ENCODE results near the gene FAT3.

DNA sequence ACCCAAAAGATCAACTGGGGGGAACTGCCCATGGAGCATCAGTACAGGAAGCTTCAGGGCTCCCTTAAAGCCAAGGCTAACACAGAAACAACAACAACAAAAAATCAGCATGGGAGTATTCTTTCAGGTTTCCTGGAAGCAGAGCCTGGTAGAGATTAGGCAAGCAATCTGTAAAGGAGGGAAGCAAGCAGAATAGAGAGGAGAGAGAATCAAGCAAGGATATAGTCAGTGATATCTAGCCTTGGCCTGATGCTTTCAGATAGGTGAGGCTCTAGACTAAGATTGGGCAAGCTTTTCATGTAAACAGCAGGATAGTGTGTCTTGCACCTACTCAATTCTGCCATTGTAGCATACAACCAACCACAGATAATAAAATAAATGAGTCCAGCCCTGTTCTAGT, 44.4 kb upstream of the FAT3 start:
- TF ChIP-seq, protein P1, sequence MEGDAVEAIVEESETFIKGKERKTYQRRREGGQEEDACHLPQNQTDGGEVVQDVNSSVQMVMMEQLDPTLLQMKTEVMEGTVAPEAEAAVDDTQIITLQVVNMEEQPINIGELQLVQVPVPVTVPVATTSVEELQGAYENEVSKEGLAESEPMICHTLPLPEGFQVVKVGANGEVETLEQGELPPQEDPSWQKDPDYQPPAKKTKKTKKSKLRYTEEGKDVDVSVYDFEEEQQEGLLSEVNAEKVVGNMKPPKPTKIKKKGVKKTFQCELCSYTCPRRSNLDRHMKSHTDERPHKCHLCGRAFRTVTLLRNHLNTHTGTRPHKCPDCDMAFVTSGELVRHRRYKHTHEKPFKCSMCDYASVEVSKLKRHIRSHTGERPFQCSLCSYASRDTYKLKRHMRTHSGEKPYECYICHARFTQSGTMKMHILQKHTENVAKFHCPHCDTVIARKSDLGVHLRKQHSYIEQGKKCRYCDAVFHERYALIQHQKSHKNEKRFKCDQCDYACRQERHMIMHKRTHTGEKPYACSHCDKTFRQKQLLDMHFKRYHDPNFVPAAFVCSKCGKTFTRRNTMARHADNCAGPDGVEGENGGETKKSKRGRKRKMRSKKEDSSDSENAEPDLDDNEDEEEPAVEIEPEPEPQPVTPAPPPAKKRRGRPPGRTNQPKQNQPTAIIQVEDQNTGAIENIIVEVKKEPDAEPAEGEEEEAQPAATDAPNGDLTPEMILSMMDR (IDR thresholded peaks at IDR 0.05; ENCODE audit: extremely low read depth in 1 of 2, insufficient read depth in 1 of 2, low read depth in 1 of 2, low read length in 2 of 2): no peak
- TF ChIP-seq, protein P2, sequence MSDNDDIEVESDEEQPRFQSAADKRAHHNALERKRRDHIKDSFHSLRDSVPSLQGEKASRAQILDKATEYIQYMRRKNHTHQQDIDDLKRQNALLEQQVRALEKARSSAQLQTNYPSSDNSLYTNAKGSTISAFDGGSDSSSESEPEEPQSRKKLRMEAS (IDR thresholded peaks at IDR 0.05; ENCODE audit: insufficient read depth, insufficient read length): no peak
- no peak for TF ChIP-seq POLR2AphosphoS5 (IDR thresholded peaks at IDR 0.05; ENCODE audit: insufficient read depth, low read depth, low read length)
- TF ChIP-seq POLR2A (IDR thresholded peaks at IDR 0.05; ENCODE audit: low read depth, low read length): no peak
- no peak for TF ChIP-seq MYC (IDR thresholded peaks at IDR 0.05; ENCODE audit: low read depth, low read length)
- TF ChIP-seq EZH2 (IDR thresholded peaks at IDR 0.05; ENCODE audit: borderline replicate concordance, low read depth, low read length, severe bottlenecking): no peak

Data from endothelial cell of umbilical vein (primary cell).